Left cardiac atrium (tissue), 4 donors: ENCODE results near the gene POLD2. TPM values are rescaled to one million over a fixed set of nuclear protein-coding genes. Genes with fewer than 3 reads are reported as not detected.

Experiments used
- ATAC-seq, 2 donors: fragments of 200-7000 bp; cut with Tn5 transposase; one replicate each; pipeline ENCODE4 v1.9.1; 2020; ENCODE audit warnings: mild to moderate bottlenecking in 2 of 2, moderate library complexity in 2 of 2
- DNase-seq: peaks from one replicate; pipeline ENCODE4 v3.0.0-alpha.2; 2020
- intact Hi-C, 2 donors: fragments of 100-400 bp; cut with DNase I; formaldehyde crosslinking; loops; one replicate each; pipeline versions ENCODE4 v1.14.1 to v1.15.1; 2022 to 2023
- total RNA-seq, 2 donors: library from RNA; stranded (reverse); fragmentation: NEBNext Ultra II Directional; extraction: Animal tissue kit (Norgen Biotek cat#: 25700); gene quantifications; one replicate each; pipeline ENCODE4 v1.2.1, GENCODE V29; 2021
- donor health status: DM: no; HTN: yes; CAD: no.
- donor health status: DM: no; HTN: yes; CAD: no; lungs with severe emphysema.
- donor health status: DM: yes; HTN: yes; CAD: no.
- donor health status: Dilated cardiomyopathy.

The POLD2 gene
- total RNA-seq, 2 donors from 2014 or later = 95.8 to 98.9 TPM

- ATAC-seq (no peak), DNase-seq (no peak)
- intact Hi-C loops = no loop called here
These were observed 31.4 kb upstream of the POLD2 start for GRCh38 chr7:44154703-44155102.

DNA sequence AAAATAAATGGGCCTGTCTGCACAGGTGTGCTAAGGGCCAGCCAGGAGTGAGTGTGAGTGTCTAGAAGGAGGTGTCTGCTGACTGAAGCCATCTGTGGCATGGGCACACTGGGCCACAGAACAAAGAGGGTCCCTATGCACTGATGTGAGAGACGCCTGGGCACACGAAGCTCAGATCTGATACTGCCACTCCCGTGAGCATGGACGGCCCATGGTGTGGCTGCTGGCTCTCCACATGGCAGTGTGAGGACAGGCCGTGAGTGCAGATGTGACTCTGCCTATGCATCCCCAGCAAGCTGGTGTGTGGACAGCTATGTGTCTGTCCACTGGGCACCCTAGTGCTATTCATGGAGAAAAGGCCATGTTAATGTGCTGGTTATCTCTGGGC lies 30.6 kb upstream of the POLD2 start:
- no peak for ATAC-seq
- intact Hi-C loops = no loop called here
- no peak for DNase-seq

- ATAC-seq = peak in 1 of 2 donors; percentile 27
- no peak for DNase-seq
- intact Hi-C loops = no loop called here
These were observed 29.9 kb upstream of the POLD2 start for GRCh38 chr7:44152971-44153947.

GRCh38 chr7:44151956-44152355 lies 28.6 kb upstream of the POLD2 start:
- intact Hi-C loops = no loop called here
- ATAC-seq (no peak), DNase-seq (no peak)

DNA sequence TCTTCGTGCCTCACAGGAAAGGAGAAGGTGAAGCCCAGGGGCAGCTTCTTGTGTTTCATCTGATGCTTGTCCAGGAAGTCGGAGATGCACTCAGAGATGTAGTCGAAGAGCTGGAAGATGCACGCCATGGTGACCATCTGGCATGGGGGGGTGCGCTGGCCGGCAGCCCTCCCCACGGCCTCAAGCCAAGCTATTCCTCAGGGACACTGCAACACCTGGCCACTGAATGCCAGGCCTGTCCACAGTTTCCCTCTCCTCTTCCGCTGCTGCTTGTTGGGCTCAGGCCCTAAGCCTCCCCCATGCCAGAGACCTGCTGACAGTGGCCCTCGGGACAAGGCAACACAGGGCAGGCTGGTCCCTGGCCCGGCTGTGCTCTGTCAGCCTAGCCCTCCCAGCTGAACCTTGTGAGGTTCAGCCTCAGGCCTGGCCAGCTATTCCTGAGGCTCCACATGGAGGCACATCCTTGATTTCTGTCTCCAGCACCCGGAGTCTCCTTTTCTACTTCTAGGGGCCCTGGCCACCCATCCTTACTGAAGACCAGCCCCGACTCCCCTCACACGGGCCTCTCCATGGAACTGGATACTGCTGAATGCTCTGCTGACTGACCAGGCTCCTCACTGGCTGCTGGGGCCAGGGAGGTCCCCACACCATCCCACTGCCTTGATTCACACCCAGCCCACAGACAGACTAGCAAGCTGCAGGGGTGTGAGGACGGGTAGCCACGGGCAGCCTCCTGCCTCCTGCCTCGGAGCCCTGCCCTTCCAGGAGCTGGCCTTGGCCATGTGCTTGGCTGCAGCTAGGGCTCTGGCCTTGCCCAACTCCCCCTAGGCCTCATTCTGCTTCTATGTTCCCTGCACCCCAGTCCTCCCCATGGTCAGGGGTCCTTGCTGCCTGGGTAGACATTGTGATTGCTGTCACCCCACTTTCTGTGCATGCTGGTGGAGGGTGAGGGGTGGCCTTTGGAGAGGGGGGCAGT lies 27.9 kb upstream of the POLD2 start:
- intact Hi-C loops = no loop called here
- ATAC-seq (no peak), DNase-seq (no peak)

DNA sequence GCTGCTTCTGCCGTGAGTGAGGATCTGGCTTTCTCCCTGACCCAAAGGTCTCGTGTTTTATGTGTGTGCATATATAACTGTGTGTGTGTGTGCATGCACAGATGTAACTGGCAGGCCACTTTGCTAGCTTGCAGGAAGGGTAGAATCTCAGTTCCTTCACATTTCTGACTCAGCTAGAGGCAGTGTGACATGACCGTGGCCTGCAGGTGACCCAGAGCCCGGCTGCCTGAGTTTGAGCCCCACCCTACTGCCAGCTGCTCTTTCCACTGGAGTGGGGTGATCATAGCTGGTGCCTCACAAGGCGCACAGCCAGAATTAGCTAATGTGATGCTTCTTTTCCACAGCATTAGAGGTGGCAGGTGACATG lies 27.1 kb upstream of the POLD2 start:
- DNase-seq (no peak), ATAC-seq (no peak)
- intact Hi-C loops = no loop called here

- DNase-seq (no peak), ATAC-seq (no peak)
- intact Hi-C loops = loop anchor here in 1 of 2 donors (10.0 kb wide), 1 partner anchor 45 kb away; no protein-coding TSS in a partner anchor
These were observed 26.5 kb upstream of the POLD2 start for GRCh38 chr7:44149571-44150465.

GRCh38 chr7:44148961-44149536 lies 25.7 kb upstream of the POLD2 start:
- DNase-seq (no peak), ATAC-seq (no peak)
- intact Hi-C loops = loop anchor here in 1 of 2 donors (10.0 kb wide), 1 partner anchor 46 kb away; no protein-coding TSS in a partner anchor

DNA sequence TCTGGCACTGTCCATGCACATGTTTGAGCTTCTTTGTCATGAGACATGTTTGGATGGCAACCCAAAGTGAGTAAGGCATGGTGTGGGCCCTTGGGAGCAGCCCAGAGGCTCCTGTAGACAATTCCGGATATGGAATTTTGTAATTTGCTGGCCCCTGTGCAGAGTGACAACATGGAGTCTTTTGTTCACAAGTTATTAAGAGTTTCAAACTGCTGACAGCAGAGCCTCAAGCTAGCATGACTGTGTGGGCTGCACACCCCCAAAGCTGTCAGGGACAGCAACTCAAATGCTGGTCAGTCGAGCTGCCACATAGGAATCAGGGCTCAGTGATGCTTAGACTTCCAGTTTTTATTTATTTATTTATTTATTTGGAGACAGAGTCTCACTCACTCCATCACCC lies 24.8 kb upstream of the POLD2 start:
- intact Hi-C loops = loop anchor here in 1 of 2 donors (10.0 kb wide), 1 partner anchor 47 kb away; no protein-coding TSS in a partner anchor
- no peak for DNase-seq
- no peak for ATAC-seq

- ATAC-seq = no peak
- DNase-seq = no peak
- intact Hi-C loops = loop anchor here in 1 of 2 donors (10.0 kb wide), 1 partner anchor 47 kb away; no protein-coding TSS in a partner anchor
These were observed 24.0 kb upstream of the POLD2 start for GRCh38 chr7:44147026-44147991.

GRCh38 chr7:44145969-44146911 lies 22.9 kb upstream of the POLD2 start:
- intact Hi-C loops = loop anchor here in 1 of 2 donors (10.0 kb wide), 1 partner anchor 49 kb away; no protein-coding TSS in a partner anchor
- ATAC-seq (peak; percentile 84 to 92), DNase-seq (peak; percentile 90)

- intact Hi-C loops = loop anchor here in 1 of 2 donors (10.0 kb wide), 1 partner anchor 49 kb away; no protein-coding TSS in a partner anchor
- ATAC-seq (peak in 1 of 2 donors; percentile 9), DNase-seq (no peak)
These were observed 22.2 kb upstream of the POLD2 start for GRCh38 chr7:44145479-44145968.

- ATAC-seq = no peak
- intact Hi-C loops = loop anchor here in 1 of 2 donors (5.0 to 10.0 kb wide), 2 partner anchors 50 to 68 kb away; no protein-coding TSS in a partner anchor
- DNase-seq = no peak
These were observed 21.7 kb upstream of the POLD2 start for GRCh38 chr7:44144968-44145478.

DNA sequence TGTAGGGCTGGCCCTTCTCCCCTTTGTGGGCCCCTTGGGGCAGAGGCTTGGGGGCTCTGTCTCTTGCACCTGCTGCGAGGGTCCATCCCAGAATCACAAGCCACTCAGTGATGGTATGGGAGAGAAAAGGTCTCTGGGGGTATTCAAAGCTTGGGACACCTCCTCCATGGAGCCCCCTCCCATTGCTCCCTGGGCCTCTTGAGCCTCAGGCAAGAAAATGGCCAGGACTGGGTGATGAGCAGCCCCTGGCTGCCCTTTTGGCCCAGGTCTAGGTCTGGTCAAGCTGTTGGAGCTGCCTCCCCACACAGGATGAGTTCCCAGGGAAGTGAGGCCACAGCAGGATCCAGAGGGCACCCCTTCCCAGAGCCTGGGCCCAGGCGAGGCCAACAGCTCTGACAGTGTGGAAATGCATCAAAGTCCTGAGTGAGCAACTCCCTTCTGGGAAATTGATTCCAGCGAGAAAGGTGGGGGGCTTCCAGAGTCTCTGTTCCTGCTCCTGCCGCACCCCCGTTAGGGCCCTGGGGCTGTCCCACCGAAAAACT lies 21.1 kb upstream of the POLD2 start:
- DNase-seq = no peak
- intact Hi-C loops = loop anchor here in 1 of 2 donors (5.0 to 10.0 kb wide), 2 partner anchors 50 to 67 kb away; no protein-coding TSS in a partner anchor

More for the DNA sequence above, 21.1 kb upstream of the POLD2 start:
- no peak for ATAC-seq
